ENCODE results near the gene MAPK8IP3. TPM values are rescaled to one million over a fixed set of nuclear protein-coding genes. Genes with fewer than 3 reads are reported as not detected.

Gene MAPK8IP3
- total RNA-seq, 4 donors from 2014 or later, result 56.0 to 206 (median 82.1) TPM

GRCh38 chr16:1734123-1734522 is 28.1 kb downstream of the MAPK8IP3 start:
- peaks cover 14% of the 10 kb centered on the region for H3K4me1 ChIP-seq
- H3K27me3 ChIP-seq, result no peaks in the 10 kb centered on the region
- H3K36me3 ChIP-seq, result peaks cover 38% of the 10 kb centered on the region
- 82% methylated on average over 16 of the region's 22 CpGs for WGBS
- TF ChIP-seq EP300 (IDR thresholded peaks at IDR 0.05) (no peak), POLR2AphosphoS5 (IDR thresholded peaks at IDR 0.05) (no peak)
- DNase-seq (ENCODE audit: low spot score in 2 of 2), result no peak
- H3K9me3 ChIP-seq, result no peaks in the 10 kb centered on the region
- no peak overlapping the region for H3K27ac ChIP-seq
- H3K4me3 ChIP-seq, result no peak overlapping the region

- no peaks in the 10 kb centered on the region for H3K9me3 ChIP-seq
- 96% methylated on average over 17 of the region's 22 CpGs for WGBS
- no peak for DNase-seq (ENCODE audit: low spot score in 2 of 2)
- H3K4me1 ChIP-seq, result peaks cover 14% of the 10 kb centered on the region
- no peak overlapping the region for H3K27ac ChIP-seq
- H3K4me3 ChIP-seq, result no peak overlapping the region
- H3K27me3 ChIP-seq, result no peaks in the 10 kb centered on the region
- peaks cover 32% of the 10 kb centered on the region for H3K36me3 ChIP-seq
- TF ChIP-seq POLR2A (IDR thresholded peaks at IDR 0.05) (no peak), POLR2AphosphoS5 (IDR thresholded peaks at IDR 0.05) (no peak), CTCF (IDR thresholded peaks at IDR 0.05) (no peak), EP300 (IDR thresholded peaks at IDR 0.05) (no peak)
Measured at GRCh38 chr16:1734816-1735215, 28.8 kb downstream of the MAPK8IP3 start.

GRCh38 chr16:1740234-1740633 is 34.2 kb downstream of the MAPK8IP3 start:
- TF ChIP-seq CTCF (IDR thresholded peaks at IDR 0.05) (no peak), EP300 (IDR thresholded peaks at IDR 0.05) (no peak), POLR2A (IDR thresholded peaks at IDR 0.05) (no peak), POLR2AphosphoS5 (IDR thresholded peaks at IDR 0.05) (no peak)
- no peak for DNase-seq (ENCODE audit: low spot score in 2 of 2)
- H3K9me3 ChIP-seq, result no peaks in the 10 kb centered on the region
- H3K4me3 ChIP-seq, result no peak overlapping the region
- H3K27me3 ChIP-seq, result no peaks in the 10 kb centered on the region
- WGBS, result 95% methylated on average over 33 of the region's 33 CpGs
- no peaks in the 10 kb centered on the region for H3K4me1 ChIP-seq
- H3K27ac ChIP-seq, result no peak overlapping the region
- H3K36me3 ChIP-seq, result peaks cover 41% of the 10 kb centered on the region

- peaks cover 48% of the 10 kb centered on the region for H3K36me3 ChIP-seq
- H3K4me3 ChIP-seq, result no peak overlapping the region
- H3K4me1 ChIP-seq, result no peaks in the 10 kb centered on the region
- H3K27me3 ChIP-seq, result no peaks in the 10 kb centered on the region
- TF ChIP-seq POLR2AphosphoS5 (IDR thresholded peaks at IDR 0.05) (no peak), EP300 (IDR thresholded peaks at IDR 0.05) (no peak), POLR2A (IDR thresholded peaks at IDR 0.05) (no peak), CTCF (IDR thresholded peaks at IDR 0.05) (no peak)
- no peaks in the 10 kb centered on the region for H3K9me3 ChIP-seq
- H3K27ac ChIP-seq, result no peak overlapping the region
- no peak for DNase-seq (ENCODE audit: low spot score in 2 of 2)
- WGBS, result 90% methylated on average over 17 of the region's 30 CpGs
Measured at GRCh38 chr16:1740781-1741490, 34.9 kb downstream of the MAPK8IP3 start.

- Histone ChIP-seq H3K4me1 (no peaks in the 10 kb centered on the region), H3K4me3 (no peak overlapping the region), H3K27ac (no peak overlapping the region), H3K36me3 (peaks cover 53% of the 10 kb centered on the region), H3K9me3 (no peaks in the 10 kb centered on the region), H3K27me3 (no peaks in the 10 kb centered on the region)
- TF ChIP-seq EP300 (IDR thresholded peaks at IDR 0.05) (no peak), POLR2A (IDR thresholded peaks at IDR 0.05) (no peak), CTCF (IDR thresholded peaks at IDR 0.05) (no peak), POLR2AphosphoS5 (IDR thresholded peaks at IDR 0.05) (no peak)
- WGBS, result no CpG with 5 or more reads among the region's 19 CpGs
- no peak for DNase-seq (ENCODE audit: low spot score in 2 of 2)
Measured at GRCh38 chr16:1741553-1742165, 35.7 kb downstream of the MAPK8IP3 start.

All from suprapubic skin (tissue), 4 donors.